Measurements from ENCODE around the gene ADGRF4. TPM values are rescaled to one million over a fixed set of nuclear protein-coding genes. Genes with fewer than 3 reads are reported as not detected.

Gene ADGRF4
- total RNA-seq, 2 experiments from 2014 or later, result not detected

GRCh38 chr6:47759364-47759763 lies 61.0 kb downstream of the ADGRF4 start:
- Mint-ChIP-seq H3K27ac (no peak overlapping the region), H3K4me3 (no peak overlapping the region), H3K9me3 (peaks cover 2% of the 10 kb centered on the region), H3K27me3 (peaks cover 20% of the 10 kb centered on the region), H3K4me1 (no peaks in the 10 kb centered on the region), H3K36me3 (ENCODE audit: low read depth) (no peaks in the 10 kb centered on the region)
- no peak for DNase-seq
- ChIA-PET CTCF (no interaction called here), POLR2A (no interaction called here)

- H3K9me3 Mint-ChIP-seq, result peaks cover 3% of the 10 kb centered on the region
- POLR2A ChIA-PET, result no interaction called here
Measured at GRCh38 chr6:47762502-47762901, 64.1 kb downstream of the ADGRF4 start.

GRCh38 chr6:47766445-47766844 lies 68.1 kb downstream of the ADGRF4 start:
- Mint-ChIP-seq H3K9me3 (peaks cover 3% of the 10 kb centered on the region), H3K27ac (no peak overlapping the region), H3K4me1 (no peaks in the 10 kb centered on the region), H3K4me3 (no peak overlapping the region), H3K36me3 (ENCODE audit: low read depth) (no peaks in the 10 kb centered on the region), H3K27me3 (peaks cover 28% of the 10 kb centered on the region)
- ChIA-PET POLR2A (no interaction called here), CTCF (no interaction called here)
- no peak for DNase-seq

More at GRCh38 chr6:47762502-47762901, 64.1 kb downstream of the ADGRF4 start:
- Mint-ChIP-seq H3K27me3 (peaks cover 18% of the 10 kb centered on the region), H3K36me3 (ENCODE audit: low read depth) (no peaks in the 10 kb centered on the region), H3K4me1 (no peaks in the 10 kb centered on the region), H3K4me3 (no peak overlapping the region), H3K27ac (no peak overlapping the region)
- CTCF ChIA-PET, result no interaction called here
- DNase-seq, result no peak

GRCh38 chr6:47767102-47767501 lies 68.7 kb downstream of the ADGRF4 start:
- Mint-ChIP-seq H3K9me3 (peaks cover 3% of the 10 kb centered on the region), H3K4me1 (no peaks in the 10 kb centered on the region), H3K36me3 (ENCODE audit: low read depth) (no peaks in the 10 kb centered on the region), H3K27me3 (peaks cover 28% of the 10 kb centered on the region), H3K4me3 (no peak overlapping the region), H3K27ac (no peak overlapping the region)
- POLR2A ChIA-PET, result no interaction called here
- DNase-seq, result no peak
- CTCF ChIA-PET, result interaction anchor here (0.6 kb wide), 1 partner anchor 331 kb away, joined by 4 read pairs; no protein-coding TSS in a partner anchor

GRCh38 chr6:47769982-47770381 lies 71.6 kb downstream of the ADGRF4 start:
- Mint-ChIP-seq H3K27ac (no peak overlapping the region), H3K4me1 (no peaks in the 10 kb centered on the region), H3K27me3 (peaks cover 17% of the 10 kb centered on the region), H3K36me3 (ENCODE audit: low read depth) (no peaks in the 10 kb centered on the region), H3K9me3 (peaks cover 3% of the 10 kb centered on the region), H3K4me3 (no peak overlapping the region)
- CTCF ChIA-PET, result no interaction called here
- POLR2A ChIA-PET, result no interaction called here
- no peak for DNase-seq

Other genes with a start within 250 kb of the ADGRF4 start
- gene CD2AP, start 220.8 kb upstream of the ADGRF4 start, total RNA-seq, result 10 to 100 TPM; 35.1 to 40.3 TPM
- gene OPN5, start 83.5 kb downstream of the ADGRF4 start, total RNA-seq, result not detected